HEK293 (cell line): ENCODE data around the gene KCNT1.

ENCODE experiments used
- AEBP2 ChIP-seq: fragments of 450-650 bp; formaldehyde crosslinking; IDR thresholded peaks from 2 replicates; pipeline ENCODE4 v1.5.1; 2016; ENCODE audit warnings: missing biosample characterization, missing genetic modification characterization, borderline replicate concordance
- CTCF ChIP-seq: fragments of 450-650 bp; formaldehyde crosslinking; IDR thresholded peaks from 2 replicates; pipeline ENCODE4 v1.5.1; 2016; ENCODE audit warnings: missing biosample characterization, missing genetic modification characterization
- OSR2 ChIP-seq: fragments of 450-650 bp; formaldehyde crosslinking; IDR thresholded peaks from 2 replicates; pipeline ENCODE4 v1.5.1; 2016; ENCODE audit warnings: missing biosample characterization, missing genetic modification characterization
- ZNF202 ChIP-seq: fragments of 450-650 bp; formaldehyde crosslinking; IDR thresholded peaks from 2 replicates; pipeline ENCODE4 v1.5.1; 2016; ENCODE audit warnings: missing biosample characterization, missing genetic modification characterization, borderline replicate concordance
- ZNF513 ChIP-seq: fragments of 450-650 bp; IDR thresholded peaks from 2 replicates; pipeline ENCODE4 v1.5.1; 2018; ENCODE audit warnings: missing biosample characterization, missing genetic modification characterization
- ZNF776 ChIP-seq: fragments of 450-650 bp; formaldehyde crosslinking; IDR thresholded peaks from 2 replicates; pipeline ENCODE4 v1.5.0; 2017; ENCODE audit warnings: missing biosample characterization, missing genetic modification characterization, borderline replicate concordance

- TF ChIP-seq CTCF (tag by site-specific recombination) = no peak
- TF ChIP-seq OSR2 (tag by site-specific recombination) = no peak
- no peak for TF ChIP-seq ZNF776 (tag by site-specific recombination)
- TF ChIP-seq AEBP2 (tag by site-specific recombination) = no peak
- TF ChIP-seq ZNF202 (tag by site-specific recombination) = no peak
- TF ChIP-seq ZNF513 (tag by site-specific recombination) = no peak
Measured at GRCh38 chr9:135760465-135760864, 58.5 kb downstream of the KCNT1 start.
